GM12864 (cell line): Measurements from ENCODE around the gene HS1BP3.

Experiments used
- DNase-seq: peaks from one replicate; pipeline ENCODE4 v3.0.0-alpha.2; 2011; ENCODE audit warnings: low read depth
- H3K4me3 ChIP-seq: 2 replicates; pipeline ENCODE4 v1.5.1; 2011; ENCODE audit warnings: mild to moderate bottlenecking, low read depth, low read length, control low read depth
- CTCF ChIP-seq: IDR thresholded peaks from 2 replicates; pipeline ENCODE4 v1.5.1; 2011; ENCODE audit warnings: low read depth, mild to moderate bottlenecking, moderate library complexity, low read length, control low read depth, inconsistent platforms; ENCODE audit errors: missing control alignments

Gene HS1BP3

GRCh38 chr2:20650877-20651730, at the start of gene HS1BP3:
HS1BP3 (minus strand) TSS chr2:20651098; CDS start chr2:20651063, 35 bp downstream.
- H3K4me3 ChIP-seq: peak within 1 kb of the TSS; percentile 90
- peak; percentile 35 for DNase-seq
- TF ChIP-seq CTCF: peak; percentile 81

- no peak for TF ChIP-seq CTCF
- H3K4me3 ChIP-seq: no peak overlapping the region
- DNase-seq: no peak
Observed at GRCh38 chr2:20698916-20699613, 48.2 kb upstream of the HS1BP3 start.

GRCh38 chr2:20697322-20697934, 46.5 kb upstream of the HS1BP3 start:
- H3K4me3 ChIP-seq: no peak overlapping the region
- TF ChIP-seq CTCF: no peak
- no peak for DNase-seq

- H3K4me3 ChIP-seq: no peak overlapping the region
- TF ChIP-seq CTCF: no peak
- DNase-seq: no peak
Observed at GRCh38 chr2:20696366-20696765, 45.5 kb upstream of the HS1BP3 start.

GRCh38 chr2:20693317-20693716, 42.4 kb upstream of the HS1BP3 start:
- TF ChIP-seq CTCF: no peak
- no peak for DNase-seq
- no peak overlapping the region for H3K4me3 ChIP-seq

- no peak for TF ChIP-seq CTCF
- no peak for DNase-seq
Observed at GRCh38 chr2:20692081-20692480, 41.2 kb upstream of the HS1BP3 start.

More at GRCh38 chr2:20692081-20692480, 41.2 kb upstream of the HS1BP3 start:
- H3K4me3 ChIP-seq: no peak overlapping the region
